SW 1271 (cell line): Measurements from ENCODE around the gene OSBP2.

ENCODE experiments used
- DNase-seq, 2 experiments: peaks; one replicate each; lab custom pipeline; 2025; lab: John Stamatoyannopoulos, UW

The OSBP2 gene

GRCh38 chr22:30869667-30870395, 175.2 kb downstream of the OSBP2 start:
- no peak for DNase-seq

- no peak for DNase-seq
Observed at GRCh38 chr22:30870451-30871345, 176.0 kb downstream of the OSBP2 start.

GRCh38 chr22:30871391-30872284, 177.0 kb downstream of the OSBP2 start:
- no peak for DNase-seq

GRCh38 chr22:30872285-30873041, 177.8 kb downstream of the OSBP2 start:
- DNase-seq, result no peak

- no peak for DNase-seq
Observed at GRCh38 chr22:30873086-30873650, 178.5 kb downstream of the OSBP2 start.

- no peak for DNase-seq
Observed at GRCh38 chr22:30873661-30874060, 179.0 kb downstream of the OSBP2 start.

- DNase-seq, result no peak
Observed at GRCh38 chr22:30874431-30875370, 180.0 kb downstream of the OSBP2 start.

- no peak for DNase-seq
Observed at GRCh38 chr22:30875481-30876215, 181.0 kb downstream of the OSBP2 start.

- no peak for DNase-seq
Observed at GRCh38 chr22:30876221-30876751, 181.6 kb downstream of the OSBP2 start.

GRCh38 chr22:30876915-30877553, 182.4 kb downstream of the OSBP2 start:
- no peak for DNase-seq

- DNase-seq, result no peak
Observed at GRCh38 chr22:30877662-30878515, 183.2 kb downstream of the OSBP2 start.

GRCh38 chr22:30878516-30879414, 184.1 kb downstream of the OSBP2 start:
- DNase-seq, result no peak

- DNase-seq, result no peak
Observed at GRCh38 chr22:30879415-30879797, 184.7 kb downstream of the OSBP2 start.

- DNase-seq, result no peak
Observed at GRCh38 chr22:30880181-30880601, 185.5 kb downstream of the OSBP2 start.

- DNase-seq, result no peak
Observed at GRCh38 chr22:30880847-30881246, 186.2 kb downstream of the OSBP2 start.
